GM23338 (cell line): ENCODE results near the gene TMEM245. TPM values are rescaled to one million over a fixed set of nuclear protein-coding genes. Genes with fewer than 3 reads are reported as not detected.
A peak's percentile ranks its signal among the peaks of the same experiment; 100 is the strongest.

Experiments
- ATAC-seq: fragments of 200-7000 bp; cut with Tn5 transposase; 3 replicates; pipeline ENCODE4 v1.9.1; 2020
- DNase-seq: peaks from one replicate; pipeline ENCODE4 v3.0.0-alpha.2; 2015; ENCODE audit warnings: low spot score
- H2AFZ ChIP-seq: fragments of 200-600 bp; sonication (generic); 2 replicates; pipeline ENCODE4 v1.8.0; 2016; ENCODE audit warnings: antibody characterized with exemption, mild to moderate bottlenecking, moderate library complexity
- H3F3A ChIP-seq: fragments of 200-600 bp; sonication (generic); replicated peaks from 2 replicates; pipeline ENCODE4 v1.8.0; 2017; ENCODE audit warnings: antibody characterized with exemption, mixed run types, low read depth
- H3K27ac ChIP-seq: fragments of 200-600 bp; sonication (generic); 2 replicates; pipeline ENCODE4 v1.6.1; 2016; ENCODE audit warnings: low read depth
- H3K27me3 ChIP-seq: fragments of 200-600 bp; sonication (generic); 2 replicates; pipeline ENCODE4 v1.8.0; 2016; ENCODE audit warnings: mild to moderate bottlenecking, mixed run types, moderate library complexity; ENCODE audit not compliant: insufficient read depth
- H3K36me3 ChIP-seq: fragments of 200-600 bp; sonication (generic); 2 replicates; pipeline ENCODE4 v1.8.0; 2016; ENCODE audit warnings: mild to moderate bottlenecking; ENCODE audit not compliant: insufficient read depth
- H3K4me1 ChIP-seq: fragments of 200-600 bp; sonication (generic); 2 replicates; pipeline ENCODE4 v1.8.0; 2016; ENCODE audit warnings: mild to moderate bottlenecking, moderate library complexity; ENCODE audit not compliant: insufficient read depth
- H3K4me2 ChIP-seq: fragments of 200-600 bp; sonication (generic); 2 replicates; pipeline ENCODE4 v1.7.1; 2017; ENCODE audit warnings: mixed run types
- H3K4me3 ChIP-seq: fragments of 200-600 bp; sonication (generic); 2 replicates; pipeline ENCODE4 v1.6.1; 2016; ENCODE audit warnings: mixed run types
- H3K79me2 ChIP-seq: fragments of 200-600 bp; sonication (generic); replicated peaks from 2 replicates; pipeline ENCODE4 v1.8.0; 2017; ENCODE audit warnings: mild to moderate bottlenecking; ENCODE audit not compliant: insufficient read depth
- H3K9me2 ChIP-seq: fragments of 200-600 bp; sonication (generic); 2 replicates; pipeline ENCODE4 v1.8.0; 2017; ENCODE audit not compliant: insufficient read depth
- H4K20me1 ChIP-seq: fragments of 200-600 bp; sonication (generic); replicated peaks from 2 replicates; pipeline ENCODE4 v1.8.0; 2017; ENCODE audit warnings: mild to moderate bottlenecking; ENCODE audit not compliant: insufficient read depth
- H3K27ac Mint-ChIP-seq: 2 replicates; pipeline ENCODE4 v1.8.0; 2020; ENCODE audit warnings: inconsistent platforms, mild to moderate bottlenecking, moderate library complexity, mixed read lengths
- H3K27me3 Mint-ChIP-seq: 3 replicates; pipeline ENCODE4 v1.8.0; 2022; ENCODE audit warnings: low read depth, mild to moderate bottlenecking, moderate library complexity, mixed read lengths, inconsistent platforms; ENCODE audit not compliant: insufficient read depth, poor library complexity
- H3K36me3 Mint-ChIP-seq: 3 replicates; pipeline ENCODE4 v1.8.0; 2021; ENCODE audit warnings: low read depth, mild to moderate bottlenecking, inconsistent platforms, moderate library complexity, mixed read lengths
- H3K4me1 Mint-ChIP-seq: 3 replicates; pipeline ENCODE4 v1.8.0; 2020; ENCODE audit warnings: mild to moderate bottlenecking, inconsistent platforms, mixed read lengths
- H3K4me3 Mint-ChIP-seq: 3 replicates; pipeline ENCODE4 v1.8.0; 2021; ENCODE audit warnings: moderate library complexity, mild to moderate bottlenecking, inconsistent platforms, mixed read lengths
- H3K9me3 Mint-ChIP-seq: 3 replicates; pipeline ENCODE4 v1.8.0; 2020; ENCODE audit warnings: moderate library complexity, mild to moderate bottlenecking, inconsistent platforms, mixed read lengths
- CREB1 ChIP-seq: fragments of 250-450 bp; sonication (Bioruptor Pico); IDR thresholded peaks from 2 replicates; pipeline ENCODE4 v1.5.0; 2020; ENCODE audit warnings: low read depth, mild to moderate bottlenecking, moderate library complexity
- EZH2phosphoT487 ChIP-seq: fragments of 200-600 bp; sonication (generic); IDR thresholded peaks from one replicate; pipeline ENCODE4 v1.8.1; 2018; ENCODE audit warnings: antibody characterized with exemption; ENCODE audit not compliant: unreplicated experiment
- JUNB ChIP-seq: IDR thresholded peaks from one replicate; pipeline ENCODE4 v1.6.1; 2016; ENCODE audit warnings: antibody characterized with exemption; ENCODE audit not compliant: unreplicated experiment
- POLR2AphosphoS5 ChIP-seq: IDR thresholded peaks from 2 replicates; pipeline ENCODE4 v1.6.1; 2016; ENCODE audit warnings: antibody characterized with exemption, low read depth
- STAT1 ChIP-seq: IDR thresholded peaks from one replicate; pipeline ENCODE4 v1.6.1; 2016; ENCODE audit warnings: antibody characterized with exemption; ENCODE audit not compliant: unreplicated experiment
- polyA plus RNA-seq: library from polyadenylated mRNA; unstranded; fragments of >200 nt; fragmentation: Nextera tagmentation; extraction: Ambion mirVana; gene quantifications from 2 replicates; pipeline ENCODE4 v1.2.1, GENCODE V29; 2016
- total RNA-seq: library from RNA; depleted of rRNA; stranded (reverse); fragments of >200 nt; shearing (Covaris generic); gene quantifications from 2 replicates; pipeline ENCODE4 v1.2.3, GENCODE V29; 2014
- TF ChIP-seq, protein P1 (sequence below): IDR thresholded peaks from one replicate; pipeline ENCODE4 v1.6.1; 2018; ENCODE audit warnings: antibody characterized with exemption; ENCODE audit not compliant: unreplicated experiment
- TF ChIP-seq, protein P2 (sequence below): IDR thresholded peaks from 2 replicates; pipeline ENCODE4 v1.6.1; 2016; ENCODE audit warnings: antibody characterized with exemption
- TF ChIP-seq, protein P3 (sequence below): fragments of 250-450 bp; sonication (Bioruptor Pico); IDR thresholded peaks from 2 replicates; pipeline ENCODE4 v1.5.0; 2020; ENCODE audit warnings: mild to moderate bottlenecking, moderate library complexity

TMEM245 gene
- total and polyA plus RNA-seq, 2 experiments from 2014 or later = 17.3 to 64.1 TPM

DNA sequence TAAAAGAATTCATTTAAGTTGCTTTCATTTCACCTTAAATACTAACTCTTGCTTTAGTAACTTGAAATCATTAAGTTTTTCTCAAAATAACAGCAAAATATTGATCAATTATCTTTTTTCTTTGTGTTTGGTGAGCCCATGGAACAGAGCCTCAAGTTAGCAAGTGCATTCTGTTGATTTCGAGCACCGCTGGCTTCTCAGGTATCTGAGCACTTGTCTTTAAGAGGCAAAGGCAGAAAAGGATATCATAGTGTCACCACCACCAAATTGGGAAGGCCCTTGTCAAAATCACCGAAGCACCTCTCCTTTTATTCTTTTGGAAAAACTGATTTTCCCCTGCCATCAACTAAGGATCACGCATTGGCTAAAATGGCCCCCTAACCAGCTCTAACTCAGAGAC lies 89.3 kb downstream of the TMEM245 start:
- Mint-ChIP-seq H3K27me3 (peaks cover 3% of the 10 kb centered on the region), H3K9me3 (no peaks in the 10 kb centered on the region), H3K27ac (peak overlapping the region; percentile 48; the same call in 1 of the 2 replicates), H3K36me3 (peaks cover 28% of the 10 kb centered on the region), H3K4me3 (no peak overlapping the region), H3K4me1 (peaks cover 4% of the 10 kb centered on the region; the same call in 2 of the 3 replicates)
- H3K27ac ChIP-seq = 0 out of 2 replicates have a peak overlapping the region, but pooled peaks have one; percentile 7
- H2AFZ ChIP-seq = no peak overlapping the region
- H3K4me1 ChIP-seq = no peaks in the 10 kb centered on the region
- no peak for DNase-seq
- H3F3A ChIP-seq = no peaks in the 10 kb centered on the region
- no peak for TF ChIP-seq JUNB
- TF ChIP-seq POLR2AphosphoS5 = no peak
- TF ChIP-seq CREB1 (CRISPR knock-in tag) = no peak
- TF ChIP-seq, protein P1, sequence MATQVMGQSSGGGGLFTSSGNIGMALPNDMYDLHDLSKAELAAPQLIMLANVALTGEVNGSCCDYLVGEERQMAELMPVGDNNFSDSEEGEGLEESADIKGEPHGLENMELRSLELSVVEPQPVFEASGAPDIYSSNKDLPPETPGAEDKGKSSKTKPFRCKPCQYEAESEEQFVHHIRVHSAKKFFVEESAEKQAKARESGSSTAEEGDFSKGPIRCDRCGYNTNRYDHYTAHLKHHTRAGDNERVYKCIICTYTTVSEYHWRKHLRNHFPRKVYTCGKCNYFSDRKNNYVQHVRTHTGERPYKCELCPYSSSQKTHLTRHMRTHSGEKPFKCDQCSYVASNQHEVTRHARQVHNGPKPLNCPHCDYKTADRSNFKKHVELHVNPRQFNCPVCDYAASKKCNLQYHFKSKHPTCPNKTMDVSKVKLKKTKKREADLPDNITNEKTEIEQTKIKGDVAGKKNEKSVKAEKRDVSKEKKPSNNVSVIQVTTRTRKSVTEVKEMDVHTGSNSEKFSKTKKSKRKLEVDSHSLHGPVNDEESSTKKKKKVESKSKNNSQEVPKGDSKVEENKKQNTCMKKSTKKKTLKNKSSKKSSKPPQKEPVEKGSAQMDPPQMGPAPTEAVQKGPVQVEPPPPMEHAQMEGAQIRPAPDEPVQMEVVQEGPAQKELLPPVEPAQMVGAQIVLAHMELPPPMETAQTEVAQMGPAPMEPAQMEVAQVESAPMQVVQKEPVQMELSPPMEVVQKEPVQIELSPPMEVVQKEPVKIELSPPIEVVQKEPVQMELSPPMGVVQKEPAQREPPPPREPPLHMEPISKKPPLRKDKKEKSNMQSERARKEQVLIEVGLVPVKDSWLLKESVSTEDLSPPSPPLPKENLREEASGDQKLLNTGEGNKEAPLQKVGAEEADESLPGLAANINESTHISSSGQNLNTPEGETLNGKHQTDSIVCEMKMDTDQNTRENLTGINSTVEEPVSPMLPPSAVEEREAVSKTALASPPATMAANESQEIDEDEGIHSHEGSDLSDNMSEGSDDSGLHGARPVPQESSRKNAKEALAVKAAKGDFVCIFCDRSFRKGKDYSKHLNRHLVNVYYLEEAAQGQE = no peak
- no peak for TF ChIP-seq EZH2phosphoT487
- TF ChIP-seq, protein P2, sequence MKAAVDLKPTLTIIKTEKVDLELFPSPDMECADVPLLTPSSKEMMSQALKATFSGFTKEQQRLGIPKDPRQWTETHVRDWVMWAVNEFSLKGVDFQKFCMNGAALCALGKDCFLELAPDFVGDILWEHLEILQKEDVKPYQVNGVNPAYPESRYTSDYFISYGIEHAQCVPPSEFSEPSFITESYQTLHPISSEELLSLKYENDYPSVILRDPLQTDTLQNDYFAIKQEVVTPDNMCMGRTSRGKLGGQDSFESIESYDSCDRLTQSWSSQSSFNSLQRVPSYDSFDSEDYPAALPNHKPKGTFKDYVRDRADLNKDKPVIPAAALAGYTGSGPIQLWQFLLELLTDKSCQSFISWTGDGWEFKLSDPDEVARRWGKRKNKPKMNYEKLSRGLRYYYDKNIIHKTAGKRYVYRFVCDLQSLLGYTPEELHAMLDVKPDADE = no peak
- TF ChIP-seq, protein P3, sequence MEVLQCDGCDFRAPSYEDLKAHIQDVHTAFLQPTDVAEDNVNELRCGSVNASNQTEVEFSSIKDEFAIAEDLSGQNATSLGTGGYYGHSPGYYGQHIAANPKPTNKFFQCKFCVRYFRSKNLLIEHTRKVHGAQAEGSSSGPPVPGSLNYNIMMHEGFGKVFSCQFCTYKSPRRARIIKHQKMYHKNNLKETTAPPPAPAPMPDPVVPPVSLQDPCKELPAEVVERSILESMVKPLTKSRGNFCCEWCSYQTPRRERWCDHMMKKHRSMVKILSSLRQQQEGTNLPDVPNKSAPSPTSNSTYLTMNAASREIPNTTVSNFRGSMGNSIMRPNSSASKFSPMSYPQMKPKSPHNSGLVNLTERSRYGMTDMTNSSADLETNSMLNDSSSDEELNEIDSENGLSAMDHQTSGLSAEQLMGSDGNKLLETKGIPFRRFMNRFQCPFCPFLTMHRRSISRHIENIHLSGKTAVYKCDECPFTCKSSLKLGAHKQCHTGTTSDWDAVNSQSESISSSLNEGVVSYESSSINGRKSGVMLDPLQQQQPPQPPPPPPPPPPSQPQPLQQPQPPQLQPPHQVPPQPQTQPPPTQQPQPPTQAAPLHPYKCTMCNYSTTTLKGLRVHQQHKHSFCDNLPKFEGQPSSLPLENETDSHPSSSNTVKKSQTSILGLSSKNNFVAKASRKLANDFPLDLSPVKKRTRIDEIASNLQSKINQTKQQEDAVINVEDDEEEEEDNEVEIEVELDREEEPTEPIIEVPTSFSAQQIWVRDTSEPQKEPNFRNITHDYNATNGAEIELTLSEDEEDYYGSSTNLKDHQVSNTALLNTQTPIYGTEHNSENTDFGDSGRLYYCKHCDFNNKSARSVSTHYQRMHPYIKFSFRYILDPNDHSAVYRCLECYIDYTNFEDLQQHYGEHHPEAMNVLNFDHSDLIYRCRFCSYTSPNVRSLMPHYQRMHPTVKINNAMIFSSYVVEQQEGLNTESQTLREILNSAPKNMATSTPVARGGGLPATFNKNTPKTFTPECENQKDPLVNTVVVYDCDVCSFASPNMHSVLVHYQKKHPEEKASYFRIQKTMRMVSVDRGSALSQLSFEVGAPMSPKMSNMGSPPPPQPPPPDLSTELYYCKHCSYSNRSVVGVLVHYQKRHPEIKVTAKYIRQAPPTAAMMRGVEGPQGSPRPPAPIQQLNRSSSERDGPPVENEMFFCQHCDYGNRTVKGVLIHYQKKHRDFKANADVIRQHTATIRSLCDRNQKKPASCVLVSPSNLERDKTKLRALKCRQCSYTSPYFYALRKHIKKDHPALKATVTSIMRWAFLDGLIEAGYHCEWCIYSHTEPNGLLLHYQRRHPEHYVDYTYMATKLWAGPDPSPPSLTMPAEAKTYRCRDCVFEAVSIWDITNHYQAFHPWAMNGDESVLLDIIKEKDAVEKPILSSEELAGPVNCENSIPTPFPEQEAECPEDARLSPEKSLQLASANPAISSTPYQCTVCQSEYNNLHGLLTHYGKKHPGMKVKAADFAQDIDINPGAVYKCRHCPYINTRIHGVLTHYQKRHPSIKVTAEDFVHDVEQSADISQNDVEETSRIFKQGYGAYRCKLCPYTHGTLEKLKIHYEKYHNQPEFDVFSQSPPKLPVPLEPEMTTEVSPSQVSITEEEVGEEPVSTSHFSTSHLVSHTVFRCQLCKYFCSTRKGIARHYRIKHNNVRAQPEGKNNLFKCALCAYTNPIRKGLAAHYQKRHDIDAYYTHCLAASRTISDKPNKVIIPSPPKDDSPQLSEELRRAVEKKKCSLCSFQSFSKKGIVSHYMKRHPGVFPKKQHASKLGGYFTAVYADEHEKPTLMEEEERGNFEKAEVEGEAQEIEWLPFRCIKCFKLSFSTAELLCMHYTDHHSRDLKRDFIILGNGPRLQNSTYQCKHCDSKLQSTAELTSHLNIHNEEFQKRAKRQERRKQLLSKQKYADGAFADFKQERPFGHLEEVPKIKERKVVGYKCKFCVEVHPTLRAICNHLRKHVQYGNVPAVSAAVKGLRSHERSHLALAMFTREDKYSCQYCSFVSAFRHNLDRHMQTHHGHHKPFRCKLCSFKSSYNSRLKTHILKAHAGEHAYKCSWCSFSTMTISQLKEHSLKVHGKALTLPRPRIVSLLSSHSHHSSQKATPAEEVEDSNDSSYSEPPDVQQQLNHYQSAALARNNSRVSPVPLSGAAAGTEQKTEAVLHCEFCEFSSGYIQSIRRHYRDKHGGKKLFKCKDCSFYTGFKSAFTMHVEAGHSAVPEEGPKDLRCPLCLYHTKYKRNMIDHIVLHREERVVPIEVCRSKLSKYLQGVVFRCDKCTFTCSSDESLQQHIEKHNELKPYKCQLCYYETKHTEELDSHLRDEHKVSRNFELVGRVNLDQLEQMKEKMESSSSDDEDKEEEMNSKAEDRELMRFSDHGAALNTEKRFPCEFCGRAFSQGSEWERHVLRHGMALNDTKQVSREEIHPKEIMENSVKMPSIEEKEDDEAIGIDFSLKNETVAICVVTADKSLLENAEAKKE = no peak
- no peak for TF ChIP-seq STAT1
- H3K4me2 ChIP-seq = no peak overlapping the region
- H3K4me3 ChIP-seq = no peak overlapping the region
- H3K36me3 ChIP-seq = peaks cover 19% of the 10 kb centered on the region; the same call in 1 of the 2 replicates
- 0 out of 2 replicates have a peak, but pooled peaks cover 10% of the 10 kb centered on the region for H4K20me1 ChIP-seq
- peaks cover 17% of the 10 kb centered on the region for H3K79me2 ChIP-seq
- no peak for ATAC-seq
- no peaks in the 10 kb centered on the region for H3K9me2 ChIP-seq
- H3K27me3 ChIP-seq = no peaks in the 10 kb centered on the region
